ENCODE data around the gene PLAC9.

PLAC9 gene

GRCh38 chr10:80139265-80139664, 6.7 kb downstream of the PLAC9 start:
- DNase-seq, result no peak

GRCh38 chr10:80140251-80140650, 7.7 kb downstream of the PLAC9 start:
- DNase-seq, result no peak

GRCh38 chr10:80141696-80142460, 9.3 kb downstream of the PLAC9 start:
- DNase-seq, result no peak

DNA sequence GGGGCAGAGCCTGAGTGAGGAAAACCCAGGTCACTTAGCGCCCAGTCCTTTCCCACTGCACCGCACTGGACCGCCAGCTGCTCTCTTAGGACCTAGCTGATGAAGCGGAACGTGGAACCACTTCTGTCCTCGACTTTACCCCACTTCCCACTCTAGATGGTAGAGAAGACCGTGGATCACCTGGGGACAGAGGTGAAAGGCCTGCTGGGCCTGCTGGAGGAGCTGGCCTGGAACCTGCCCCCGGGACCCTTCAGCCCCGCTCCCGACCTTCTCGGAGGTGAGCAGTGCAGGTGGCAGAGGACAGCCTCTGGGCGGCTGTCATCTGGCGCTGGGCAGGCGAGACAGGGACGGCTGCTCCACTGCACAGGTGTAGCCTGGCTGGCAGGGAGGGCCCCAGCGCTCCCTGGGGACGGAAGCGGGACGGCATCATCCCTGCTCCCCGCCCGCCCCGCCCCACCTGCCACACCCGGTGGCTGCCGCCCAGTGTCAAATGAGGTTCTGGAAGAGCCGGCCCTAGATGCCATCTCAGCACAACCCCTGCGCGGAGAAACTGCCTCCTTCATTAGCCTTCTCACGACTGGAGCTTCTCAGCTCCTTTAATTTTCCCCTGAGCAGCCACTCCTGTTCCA, 11.7 kb downstream of the PLAC9 start:
- DNase-seq, result no peak

DNA sequence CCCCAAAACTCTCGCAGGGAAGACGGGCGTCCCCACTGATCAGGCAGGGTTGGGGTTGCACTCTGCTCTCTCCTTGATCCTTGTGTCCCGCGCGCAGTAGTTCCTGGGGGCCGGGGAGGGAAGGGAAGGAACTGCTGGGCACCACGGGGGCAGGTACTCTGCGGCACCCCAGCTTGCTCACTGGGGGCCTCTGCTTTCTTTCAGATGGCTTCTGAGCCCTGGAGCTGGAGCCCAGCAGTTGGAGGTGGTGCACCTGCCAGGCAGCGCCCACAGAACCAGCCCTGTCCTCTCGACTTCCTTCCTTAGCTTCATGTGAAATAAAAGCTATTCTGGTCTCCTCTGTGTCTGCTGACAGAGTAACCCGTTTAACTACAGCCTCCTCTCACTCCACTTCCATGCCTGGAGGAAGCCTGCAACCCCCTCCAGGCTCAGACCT, 12.2 kb downstream of the PLAC9 start:
- no peak for DNase-seq

- peak; percentile 73 for DNase-seq
Observed at GRCh38 chr10:80145406-80146308, 13.1 kb downstream of the PLAC9 start.

GRCh38 chr10:80146918-80147317, 14.4 kb downstream of the PLAC9 start:
- no peak for DNase-seq

DNA sequence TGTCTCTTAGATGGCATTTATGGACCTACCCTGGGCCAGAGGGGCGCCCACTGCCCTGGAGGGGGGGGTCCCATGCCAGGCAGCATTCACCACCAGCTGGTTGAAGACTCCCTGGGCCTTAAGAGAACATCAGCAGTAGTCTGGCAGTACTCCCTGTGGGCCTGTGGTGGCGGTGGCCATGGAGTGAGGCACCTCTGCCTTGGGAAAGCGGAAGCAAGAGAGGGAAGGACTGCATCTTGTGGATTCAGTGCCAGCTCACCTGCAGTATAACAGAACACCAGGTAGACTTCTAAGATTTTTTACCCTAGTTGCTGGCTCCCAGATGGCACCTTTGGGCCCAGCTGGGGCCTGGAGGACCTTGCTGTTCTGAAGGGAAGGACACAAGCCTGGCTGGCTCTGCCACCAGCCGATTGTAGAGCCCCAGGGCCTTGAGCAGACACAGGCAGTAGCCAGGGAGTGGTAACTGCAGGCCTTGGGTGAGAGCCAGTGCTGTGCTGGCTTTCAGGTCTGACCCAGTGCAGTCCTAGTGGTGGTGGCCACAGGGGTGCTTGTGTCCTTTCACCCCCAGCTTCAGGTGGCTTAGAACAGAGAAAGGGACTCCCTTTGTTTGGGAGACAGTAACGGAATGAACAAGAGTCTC, 15.8 kb downstream of the PLAC9 start:
- DNase-seq, result no peak

- no peak for DNase-seq
Observed at GRCh38 chr10:80149123-80149522, 16.6 kb downstream of the PLAC9 start.

GRCh38 chr10:80150172-80150571, 17.6 kb downstream of the PLAC9 start:
- DNase-seq, result no peak

DNA sequence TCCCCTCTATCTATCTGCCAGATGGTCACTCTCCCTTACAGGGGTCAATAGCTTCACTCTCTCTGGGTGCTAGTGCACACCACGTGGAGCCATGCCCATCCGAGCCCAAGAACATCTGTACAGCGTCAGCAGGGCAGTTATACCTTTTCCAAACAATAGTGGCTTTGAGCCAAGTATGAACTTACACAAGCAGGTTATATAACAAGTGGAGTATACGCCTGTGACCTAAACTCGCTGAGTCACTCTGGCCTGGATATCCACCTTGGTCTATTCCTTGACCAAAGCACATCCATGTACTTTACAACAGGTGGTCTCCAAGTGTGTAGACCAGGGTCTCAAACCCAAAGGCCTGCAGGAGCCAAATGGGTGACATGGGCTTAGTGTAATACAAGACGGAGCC, 20.3 kb downstream of the PLAC9 start:
- no peak for DNase-seq

DNA sequence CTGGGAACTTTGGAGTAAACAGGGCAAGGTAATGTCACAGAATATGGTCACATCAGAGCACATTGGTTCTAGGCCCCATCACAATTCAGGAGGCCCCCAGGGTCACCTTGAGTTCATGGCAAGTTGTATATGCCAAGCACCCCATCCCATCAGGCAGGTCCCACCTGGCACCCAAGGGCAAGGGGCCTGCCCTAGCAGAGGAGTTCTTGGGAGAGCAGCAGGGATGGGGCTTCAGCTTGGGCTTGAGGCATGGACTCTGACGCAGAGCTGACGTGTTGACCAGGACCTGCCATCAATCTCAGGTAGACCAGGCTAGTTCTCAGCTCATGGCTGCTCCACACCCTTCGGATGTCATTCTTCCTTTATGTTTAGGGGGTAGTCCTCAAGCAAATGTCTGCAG, 20.9 kb downstream of the PLAC9 start:
- DNase-seq, result no peak

GRCh38 chr10:80154626-80154977, 22.1 kb downstream of the PLAC9 start:
- no peak for DNase-seq

DNA sequence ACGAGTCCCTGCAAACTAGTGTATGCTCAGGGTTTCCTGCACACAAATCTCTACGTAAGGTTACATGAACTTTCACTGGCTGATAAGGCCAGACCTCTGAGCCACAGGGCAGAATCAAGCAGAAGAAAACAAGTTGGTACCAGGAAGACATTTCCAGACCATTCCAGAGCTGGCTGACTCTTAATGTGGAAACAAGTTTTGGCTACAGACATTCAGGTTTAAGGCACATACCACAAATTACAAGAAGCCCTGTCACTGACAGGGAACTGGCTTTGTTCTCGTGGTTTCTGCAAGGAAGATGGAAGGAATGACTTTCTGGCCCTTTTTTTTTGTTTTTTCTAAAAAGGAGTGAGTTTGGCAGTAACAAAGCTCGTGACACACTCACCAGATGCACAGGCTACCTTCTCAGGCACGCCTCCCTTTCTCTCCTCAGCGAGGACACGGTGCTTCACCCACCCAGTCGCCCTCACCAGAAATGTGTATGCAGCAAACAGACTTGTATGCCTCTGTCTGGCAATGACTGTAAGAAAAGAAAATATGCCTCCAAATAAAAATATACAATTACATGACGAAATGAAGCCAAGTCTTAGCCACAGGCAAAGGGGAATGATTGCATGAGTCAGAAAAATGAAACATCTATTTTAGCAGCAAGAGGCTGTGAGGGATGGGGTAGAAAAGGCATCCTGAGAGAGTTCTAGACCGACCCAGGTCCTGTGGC, 22.6 kb downstream of the PLAC9 start:
- DNase-seq, result peak; percentile 94

DNA sequence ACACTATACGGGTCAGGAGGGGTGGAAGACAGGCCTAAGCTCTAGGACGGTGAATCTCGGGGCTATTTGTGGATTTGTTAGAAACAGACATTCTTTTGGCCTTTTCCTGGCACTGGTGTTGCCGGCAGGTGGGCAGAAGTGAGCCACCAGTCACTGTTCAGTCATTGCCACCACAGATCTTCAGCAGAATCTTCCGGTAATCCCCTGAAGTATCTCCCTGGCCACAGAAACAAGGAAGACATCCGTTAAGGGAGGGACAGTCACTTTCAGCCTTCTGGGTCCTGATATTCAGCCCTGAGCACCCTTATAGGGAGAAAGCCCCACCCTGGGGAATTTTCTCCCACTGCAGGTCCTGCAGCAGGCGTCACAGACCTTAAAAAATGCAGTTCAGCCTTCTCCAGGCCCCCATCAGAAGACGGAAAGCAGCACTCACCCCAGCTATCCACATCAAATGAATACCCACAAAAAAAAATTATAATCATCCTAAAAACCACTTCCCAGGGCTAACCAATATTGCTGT, 23.2 kb downstream of the PLAC9 start:
- DNase-seq, result no peak

- DNase-seq, result no peak
Observed at GRCh38 chr10:80156216-80156615, 23.7 kb downstream of the PLAC9 start.

GRCh38 chr10:80157561-80157960, 25.0 kb downstream of the PLAC9 start:
- DNase-seq, result no peak

DNA sequence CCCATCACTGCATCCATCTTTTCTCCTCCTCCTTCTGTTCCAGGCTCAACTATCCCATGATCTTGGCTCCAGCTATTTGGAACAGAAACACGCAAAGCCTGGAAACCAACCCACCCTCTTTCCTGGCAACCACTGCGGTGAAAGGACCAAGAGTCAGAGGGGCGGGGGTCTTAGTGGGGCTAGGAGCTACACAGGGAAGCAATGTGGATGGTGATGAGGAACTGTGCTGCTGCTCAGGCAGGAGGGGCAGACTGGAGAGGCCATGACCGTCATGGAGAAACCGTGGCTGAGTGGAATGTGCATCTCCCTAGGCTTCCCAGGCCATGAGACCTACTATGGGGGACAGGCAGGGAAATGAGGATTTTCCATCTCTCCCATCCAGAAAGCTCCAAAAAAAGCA, 25.6 kb downstream of the PLAC9 start:
- DNase-seq, result no peak

GRCh38 chr10:80158598-80159127, 26.1 kb downstream of the PLAC9 start:
- peak; percentile 99 for DNase-seq

DNA sequence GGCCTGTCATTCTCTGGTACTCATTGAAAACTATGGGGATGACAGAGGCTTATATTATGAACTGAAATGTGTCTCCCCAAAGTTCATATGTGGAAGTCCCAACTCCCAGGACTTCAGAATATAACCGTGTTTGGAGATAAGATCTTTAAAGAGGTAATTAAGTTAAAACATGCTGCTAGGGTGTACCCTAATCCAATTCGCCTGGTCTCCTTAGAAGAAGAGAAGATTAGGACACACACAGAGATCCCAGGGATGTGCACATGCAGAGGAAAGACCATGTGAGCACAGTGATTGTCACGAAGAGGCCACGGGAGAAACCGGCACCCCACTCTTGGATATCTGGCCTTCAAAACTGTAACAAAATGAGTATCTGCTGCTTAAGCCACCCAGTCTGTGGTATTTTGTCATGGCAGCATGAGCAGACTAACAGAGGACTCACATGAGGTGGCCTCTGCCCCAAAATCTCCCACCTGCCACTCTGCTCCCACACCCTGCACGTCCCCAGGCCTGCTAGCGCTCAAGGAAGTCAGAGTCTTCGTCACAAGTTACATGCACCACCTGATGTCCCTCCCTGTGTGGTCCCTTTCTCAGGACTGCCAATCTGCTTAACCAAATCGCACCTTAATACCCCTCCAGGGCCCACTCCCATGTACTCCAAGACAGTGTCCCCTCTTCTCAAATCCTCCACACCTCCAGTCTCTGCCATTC, 26.8 kb downstream of the PLAC9 start:
- no peak for DNase-seq

All from fibroblast of skin of back (primary cell).